OCI-LY3 (cell line): ENCODE results near the gene CCM2.

Experiments
- EZH2phosphoT487 ChIP-seq: fragments of 200-600 bp; shearing (Covaris generic); IDR thresholded peaks from 2 replicates; pipeline ENCODE4 v1.6.1; 2018; ENCODE audit warnings: antibody characterized with exemption, mixed run types, low read depth
- TF ChIP-seq, protein P1 (sequence below): fragments of 200-600, 300-600 bp; sonication (generic); IDR thresholded peaks from 2 replicates; pipeline ENCODE4 v1.5.1; 2014; ENCODE audit warnings: antibody characterized with exemption, low read length, low read depth

- TF ChIP-seq EZH2phosphoT487: no peak
- TF ChIP-seq, protein P1, sequence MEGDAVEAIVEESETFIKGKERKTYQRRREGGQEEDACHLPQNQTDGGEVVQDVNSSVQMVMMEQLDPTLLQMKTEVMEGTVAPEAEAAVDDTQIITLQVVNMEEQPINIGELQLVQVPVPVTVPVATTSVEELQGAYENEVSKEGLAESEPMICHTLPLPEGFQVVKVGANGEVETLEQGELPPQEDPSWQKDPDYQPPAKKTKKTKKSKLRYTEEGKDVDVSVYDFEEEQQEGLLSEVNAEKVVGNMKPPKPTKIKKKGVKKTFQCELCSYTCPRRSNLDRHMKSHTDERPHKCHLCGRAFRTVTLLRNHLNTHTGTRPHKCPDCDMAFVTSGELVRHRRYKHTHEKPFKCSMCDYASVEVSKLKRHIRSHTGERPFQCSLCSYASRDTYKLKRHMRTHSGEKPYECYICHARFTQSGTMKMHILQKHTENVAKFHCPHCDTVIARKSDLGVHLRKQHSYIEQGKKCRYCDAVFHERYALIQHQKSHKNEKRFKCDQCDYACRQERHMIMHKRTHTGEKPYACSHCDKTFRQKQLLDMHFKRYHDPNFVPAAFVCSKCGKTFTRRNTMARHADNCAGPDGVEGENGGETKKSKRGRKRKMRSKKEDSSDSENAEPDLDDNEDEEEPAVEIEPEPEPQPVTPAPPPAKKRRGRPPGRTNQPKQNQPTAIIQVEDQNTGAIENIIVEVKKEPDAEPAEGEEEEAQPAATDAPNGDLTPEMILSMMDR: no peak
Measured at GRCh38 chr7:45073031-45073785, 73.2 kb downstream of the CCM2 start.
